HUDEP-2 (cell line): Measurements from ENCODE around the gene RELN.

Experiments used
- DNase-seq, 76 experiments: peaks; one replicate each; lab custom pipeline; 2025; ENCODE audit not compliant: unreplicated experiment in 76 of 76; lab: John Stamatoyannopoulos, UW

The RELN gene

GRCh38 chr7:103991406-103991805, 1.9 kb upstream of the RELN start:
- no peak for DNase-seq

GRCh38 chr7:103990991-103991390, 1.5 kb upstream of the RELN start:
- DNase-seq = peak in 69 of 76 experiments; percentile 22 to 81 (median 50)

DNA sequence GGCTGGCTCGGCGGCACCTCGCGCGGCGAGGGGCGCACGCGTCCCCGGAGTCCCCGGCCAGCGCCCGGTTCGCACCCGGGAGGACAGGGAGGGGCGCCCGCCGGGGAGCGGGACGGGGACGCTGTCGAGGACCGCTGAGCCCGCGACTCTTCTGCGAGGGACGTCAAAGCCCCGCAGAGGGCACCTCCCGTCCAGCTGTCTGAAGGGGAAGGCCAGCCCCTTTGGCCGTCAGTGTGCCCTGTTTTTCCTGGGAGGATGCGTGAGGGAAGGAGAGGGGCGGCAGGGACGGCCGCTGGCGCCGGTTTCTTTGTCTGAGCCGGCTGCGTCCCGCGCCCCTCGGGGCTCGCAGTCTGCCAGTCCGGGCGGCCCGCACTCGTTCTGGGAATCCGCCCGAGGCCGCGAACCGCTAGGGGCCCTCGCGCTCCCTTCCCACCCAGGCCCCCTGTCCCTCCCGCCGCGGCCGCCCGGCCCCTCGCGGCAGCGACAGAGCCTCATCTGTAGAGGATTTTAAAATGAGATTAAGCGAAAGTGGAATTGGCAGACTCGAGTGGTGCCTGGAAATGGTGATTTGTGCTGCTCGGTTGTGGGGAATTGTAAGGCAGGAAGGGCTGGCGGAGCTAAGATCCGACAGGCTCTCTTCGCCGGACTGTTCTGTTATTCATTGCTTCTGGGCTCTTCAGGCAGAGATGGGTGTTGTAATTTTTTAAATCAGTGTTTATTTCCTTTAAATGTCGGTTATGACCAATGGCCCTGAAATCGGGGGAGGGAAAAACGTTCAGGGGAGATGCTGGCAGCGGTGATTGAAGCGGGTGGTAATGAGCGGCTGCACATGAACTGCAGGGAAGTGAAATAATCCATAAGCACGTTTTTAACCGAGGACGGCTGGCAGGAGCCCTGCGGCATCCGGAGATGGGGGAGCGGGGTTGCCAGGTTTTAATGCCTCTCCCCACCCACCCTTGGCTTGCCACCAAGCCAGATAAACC, 618 bp upstream of the RELN start:
- DNase-seq = peak in 72 of 76 experiments; percentile 21 to 85 (median 65)

DNA sequence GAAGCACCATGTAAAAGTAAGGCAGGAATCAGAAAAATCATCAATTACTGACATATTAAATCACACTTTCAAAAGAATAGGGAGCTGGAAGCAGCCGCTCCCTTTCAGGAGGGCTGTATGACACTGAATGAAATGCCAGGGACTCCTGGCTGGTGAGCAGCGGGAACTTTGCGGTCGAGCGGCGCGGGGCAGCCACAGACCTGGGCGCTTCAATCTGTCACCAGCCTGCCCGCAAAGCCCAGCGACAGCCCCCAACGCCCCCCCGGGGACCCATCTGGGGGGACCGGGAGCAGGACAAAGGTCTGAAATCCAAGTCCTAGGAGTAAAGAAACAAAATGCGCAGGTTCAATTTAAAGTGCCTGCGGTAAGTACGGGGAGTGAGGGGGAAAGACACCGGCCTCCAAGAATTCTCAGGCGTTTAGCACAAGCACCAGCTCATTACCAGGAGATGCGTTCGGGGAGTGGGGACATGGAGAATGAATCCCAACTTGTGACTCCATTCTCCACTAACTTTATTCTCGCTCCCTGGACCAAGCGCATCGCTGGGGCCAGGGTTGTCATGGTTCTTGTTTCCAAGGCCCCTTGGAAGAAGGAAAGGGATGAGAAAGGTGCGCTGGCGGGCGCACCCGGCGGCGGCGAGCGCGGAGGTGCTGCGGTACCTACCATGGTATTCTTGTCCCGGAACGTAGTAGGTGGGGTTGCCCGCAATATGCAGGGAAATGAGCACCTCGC, 824 bp downstream of the RELN start:
- peak in 15 of 76 experiments; percentile 13 to 41 (median 29) for DNase-seq

GRCh38 chr7:103987451-103987850, 2.0 kb downstream of the RELN start:
- DNase-seq = peak in 61 of 76 experiments; percentile 12 to 78 (median 38)

GRCh38 chr7:103985565-103986126, 3.8 kb downstream of the RELN start:
- DNase-seq = no peak

GRCh38 chr7:103984050-103984449, 5.4 kb downstream of the RELN start:
- no peak for DNase-seq

DNA sequence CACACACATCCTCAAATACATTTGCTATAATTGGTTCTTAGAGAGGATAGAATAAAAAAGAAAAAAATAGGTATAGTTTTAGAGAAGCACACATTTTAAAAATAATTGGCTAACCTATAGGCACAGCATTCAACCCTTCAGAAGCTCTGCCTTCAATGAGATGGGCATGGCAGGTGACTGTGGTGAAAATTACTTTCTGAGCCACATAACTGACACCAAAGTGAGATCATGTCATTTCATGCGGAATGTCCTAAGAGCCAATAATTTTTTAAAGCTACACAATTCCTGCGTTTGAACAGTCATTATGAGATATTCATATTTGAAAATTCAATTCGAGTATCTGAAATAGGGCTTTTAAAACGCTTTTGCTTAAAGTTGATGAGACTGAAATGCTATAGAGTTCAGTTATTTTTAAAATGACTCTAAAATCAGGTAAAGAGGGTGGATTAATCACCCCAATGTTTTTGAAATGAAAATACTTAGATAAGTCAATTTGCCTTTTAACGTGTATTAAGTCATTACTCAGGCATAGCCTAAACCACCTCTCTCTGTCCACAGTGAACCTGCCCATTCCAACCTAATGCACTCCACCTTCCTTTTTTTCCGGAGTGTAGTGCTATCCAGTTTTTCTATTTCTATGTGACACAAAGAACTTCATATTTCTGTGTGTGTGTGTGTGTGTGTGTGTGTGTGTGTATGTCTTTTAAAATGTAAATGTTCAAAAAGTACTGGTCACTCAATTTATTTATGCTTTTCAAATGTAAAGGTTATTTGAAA, 6.1 kb downstream of the RELN start:
- no peak for DNase-seq

GRCh38 chr7:103981003-103981423, 8.4 kb downstream of the RELN start:
- DNase-seq = no peak

DNA sequence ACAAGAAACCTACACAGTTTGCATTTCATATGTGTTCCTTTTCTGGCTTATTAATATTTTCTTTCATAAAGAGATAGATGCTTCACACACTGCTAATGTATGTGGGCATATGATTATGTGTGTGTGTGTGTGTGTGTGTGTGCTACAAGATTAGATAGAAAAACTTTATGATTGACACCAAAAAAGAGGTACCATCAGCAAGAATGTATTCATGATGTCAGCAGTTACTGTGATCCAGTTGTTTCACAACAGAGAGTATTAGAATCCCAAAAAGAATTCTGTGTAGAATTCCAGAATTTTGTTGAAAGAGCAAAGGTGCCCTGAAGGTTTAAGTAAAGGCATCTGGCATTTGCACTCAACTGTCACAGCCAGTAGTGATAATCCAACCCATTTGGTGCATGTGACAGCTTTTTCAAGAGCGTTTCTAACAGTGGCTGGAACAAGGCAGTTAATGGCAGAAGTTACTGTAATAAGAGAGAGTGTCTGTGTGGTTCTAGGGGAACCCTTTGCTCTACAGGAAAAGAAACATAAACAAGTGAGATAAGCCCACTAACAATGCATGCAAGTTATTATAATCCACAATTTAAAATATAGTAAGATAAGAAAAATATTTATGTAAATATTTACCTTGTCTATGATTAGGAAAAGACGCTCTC, 16.6 kb downstream of the RELN start:
- DNase-seq = peak in 2 of 76 experiments; percentile 12 to 25

DNA sequence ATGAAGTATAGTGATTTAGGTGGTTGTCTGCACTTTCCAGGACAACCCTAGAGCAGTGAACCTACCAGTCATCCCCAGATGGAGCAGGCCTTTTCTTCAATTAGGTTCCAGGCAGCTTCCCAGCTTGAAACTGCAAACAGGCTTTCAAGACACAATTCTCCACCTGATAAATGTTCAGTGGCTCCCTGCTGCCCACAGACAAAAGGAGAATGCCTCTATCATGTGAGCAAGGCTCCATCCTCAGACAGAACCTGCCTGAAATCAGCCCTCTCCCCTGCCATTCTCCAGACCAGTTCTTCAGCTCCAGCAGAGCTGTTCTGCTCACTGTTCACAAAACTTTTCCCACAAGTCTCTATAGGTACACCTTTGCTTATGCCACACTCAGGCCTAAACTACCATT, 22.1 kb downstream of the RELN start:
- no peak for DNase-seq

- no peak for DNase-seq
Observed at GRCh38 chr7:103966593-103967277, 22.7 kb downstream of the RELN start.

GRCh38 chr7:103964269-103964668, 25.2 kb downstream of the RELN start:
- DNase-seq = peak in 1 of 76 experiments; percentile 21

- DNase-seq = no peak
Observed at GRCh38 chr7:103962070-103962469, 27.4 kb downstream of the RELN start.

- no peak for DNase-seq
Observed at GRCh38 chr7:103958284-103958818, 31.1 kb downstream of the RELN start.

GRCh38 chr7:103955985-103956384, 33.5 kb downstream of the RELN start:
- DNase-seq = no peak

- no peak for DNase-seq
Observed at GRCh38 chr7:103952408-103952807, 37.0 kb downstream of the RELN start.

GRCh38 chr7:103951311-103951710, 38.1 kb downstream of the RELN start:
- no peak for DNase-seq

- DNase-seq = no peak
Observed at GRCh38 chr7:103949374-103949773, 40.1 kb downstream of the RELN start.
